GM18508 (cell line): ENCODE data around the gene FOXA1.
"Not testable (repeated sequence)": the region's sequence is repeated elsewhere in the genome, so short reads cannot be mapped to it uniquely, and the experiment has no call there.

ENCODE experiments used
- ATAC-seq: cut with Tn5 transposase; IDR thresholded peaks from one replicate; pipeline ENCODE4 v1.9.1; 2021; ENCODE audit warnings: moderate number of reproducible peaks; ENCODE audit not compliant: insufficient read depth, unreplicated experiment

The FOXA1 gene

DNA sequence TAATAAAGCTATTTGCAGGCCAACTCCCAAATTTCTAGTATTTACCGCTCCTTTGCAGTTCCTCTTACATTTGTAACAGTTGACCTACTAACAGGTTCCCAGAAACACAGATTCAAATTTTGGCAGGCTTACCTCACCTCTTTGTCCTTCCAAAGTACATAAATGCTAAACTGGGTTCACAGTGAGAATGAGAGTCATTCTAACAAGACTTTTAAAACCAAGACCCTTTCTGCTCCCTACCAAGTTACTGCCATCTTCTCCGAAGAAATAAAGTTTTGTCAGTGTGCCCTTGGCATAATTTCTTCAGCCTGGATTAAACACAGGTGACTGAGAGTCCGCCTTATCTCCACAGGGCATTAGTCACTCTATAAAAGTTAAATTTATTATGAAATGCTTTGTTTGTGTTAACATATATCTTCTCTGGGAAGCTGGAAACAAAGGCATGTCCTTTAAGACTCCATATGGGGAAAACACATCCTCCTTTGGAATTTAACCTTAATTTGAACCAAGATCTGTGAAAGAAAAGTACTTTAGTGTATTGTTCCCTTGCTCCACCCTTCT, 28.2 kb downstream of the FOXA1 start:
- ATAC-seq, result no peak

DNA sequence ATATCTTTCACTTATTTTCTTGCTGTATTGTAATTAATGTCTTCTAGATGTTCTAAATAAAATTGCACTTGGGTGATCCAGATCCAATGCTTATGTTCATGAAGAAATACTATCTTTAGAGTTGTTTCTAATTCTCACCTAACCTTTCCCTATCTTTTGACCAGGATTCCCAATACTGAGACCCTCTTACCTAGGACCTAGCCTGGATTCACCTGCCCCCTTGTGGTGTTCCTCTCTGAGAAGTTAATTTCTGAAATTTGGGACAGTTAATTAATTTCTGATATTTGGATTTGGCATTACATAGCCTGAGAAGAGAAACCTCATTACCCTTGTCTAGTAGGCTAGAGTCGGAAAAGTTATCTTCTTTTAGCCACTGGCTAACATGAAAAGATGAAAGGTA, 29.5 kb downstream of the FOXA1 start:
- ATAC-seq, result no peak

DNA sequence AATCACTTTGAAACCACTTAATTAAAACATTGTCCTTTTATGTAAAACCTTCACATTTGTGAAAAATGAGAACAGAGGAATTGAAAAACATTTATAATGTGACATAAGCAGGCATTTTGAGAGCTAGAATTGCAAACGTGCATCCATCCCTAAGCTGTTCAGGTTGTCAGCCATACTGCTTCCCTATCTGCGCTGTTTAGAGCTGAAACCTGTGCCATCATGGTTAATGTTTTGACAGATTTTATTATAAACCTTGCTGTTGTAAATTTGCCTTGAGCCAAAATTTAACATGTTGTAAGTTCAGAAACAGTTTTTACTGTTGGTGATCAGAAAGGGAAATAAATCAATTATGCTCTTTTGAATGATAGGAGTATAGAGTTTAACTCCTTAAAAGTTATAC, 31.9 kb downstream of the FOXA1 start:
- no peak for ATAC-seq

DNA sequence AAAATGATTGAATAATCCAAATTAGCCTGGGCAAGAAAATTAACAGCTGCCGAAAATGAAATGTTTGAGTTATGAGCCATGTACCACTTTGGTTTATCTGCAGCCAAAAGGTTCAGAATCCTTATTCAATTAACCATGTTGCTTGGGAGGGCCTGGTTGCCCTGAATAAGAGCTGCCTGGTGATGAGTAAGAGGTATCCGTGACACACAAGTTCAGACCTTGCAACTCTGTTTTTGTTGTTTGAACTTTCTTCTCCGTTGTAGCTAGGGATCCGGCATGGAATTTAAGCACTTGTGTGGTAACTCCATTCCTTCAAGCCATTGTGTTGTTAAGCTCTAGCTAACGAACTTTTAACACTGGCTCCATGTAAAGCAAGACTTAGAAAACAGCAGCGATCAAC, 35.7 kb downstream of the FOXA1 start:
- ATAC-seq, result no peak

DNA sequence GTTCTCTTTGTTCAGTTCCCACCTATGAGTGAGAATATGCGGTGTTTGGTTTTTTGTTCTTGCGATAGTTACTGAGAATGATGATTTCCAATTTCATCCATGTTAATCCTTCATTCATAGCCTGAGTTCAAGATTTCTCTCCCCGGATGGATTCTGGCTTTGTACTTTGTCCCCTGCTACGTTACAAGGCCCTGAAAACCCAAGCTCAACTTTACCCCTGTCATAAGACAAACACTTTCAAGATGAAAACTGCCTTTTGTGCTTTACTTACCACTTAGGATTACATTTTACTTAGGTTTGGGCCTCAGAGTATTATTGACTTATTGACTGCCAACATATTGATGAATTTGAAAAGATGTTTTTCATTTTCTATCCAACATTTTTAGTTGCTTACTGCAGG, 36.3 kb downstream of the FOXA1 start:
- no peak for ATAC-seq

DNA sequence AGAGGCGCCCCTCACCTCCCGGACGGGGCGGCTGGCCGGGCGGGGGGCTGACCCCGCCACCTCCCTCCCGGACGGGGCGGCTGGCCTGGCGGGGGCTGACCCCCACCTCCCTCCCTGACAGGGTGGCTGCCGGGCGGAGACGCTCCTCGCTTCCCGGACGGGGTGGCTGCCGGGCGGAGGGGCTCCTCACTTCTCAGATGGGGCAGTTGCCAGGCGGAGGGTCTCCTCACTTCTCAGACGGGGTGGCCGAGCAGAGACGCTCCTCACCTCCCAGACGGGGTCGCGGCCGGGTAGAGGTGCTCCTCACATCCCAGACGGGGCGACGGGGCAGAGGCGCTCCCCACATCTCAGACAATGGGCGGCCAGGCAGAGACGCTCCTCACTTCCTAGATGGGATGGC, 39.5 kb downstream of the FOXA1 start:
- ATAC-seq, result not testable (repeated sequence)

DNA sequence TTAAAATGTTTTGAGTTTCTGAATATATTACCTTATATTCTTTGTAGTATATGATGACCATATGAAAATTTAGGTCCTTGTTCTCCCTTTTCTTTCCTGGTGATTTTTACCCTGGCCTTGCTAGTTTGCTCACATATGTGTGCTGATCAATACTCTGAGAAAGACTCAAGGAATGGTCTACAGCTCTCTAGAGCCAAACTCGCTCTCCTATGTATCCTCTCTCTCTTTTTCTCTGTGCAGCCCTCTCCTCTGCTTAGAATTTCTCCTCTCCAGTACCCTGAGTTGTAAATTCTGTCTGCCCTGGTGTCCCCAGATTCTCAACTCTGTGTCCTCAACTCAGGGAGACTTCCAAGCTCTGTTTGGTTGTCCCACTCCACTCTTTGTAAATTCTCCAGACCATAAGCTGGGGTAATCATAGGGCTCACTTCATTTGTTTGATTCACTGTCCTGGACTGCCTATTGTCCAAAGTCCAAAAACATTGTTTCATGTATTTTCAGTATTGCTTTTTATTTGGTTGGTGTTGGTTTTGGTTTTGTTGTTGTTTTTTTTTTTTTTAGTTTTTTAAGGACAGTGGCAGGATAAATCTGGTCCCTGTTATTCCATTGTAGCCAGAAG, 41.0 kb downstream of the FOXA1 start:
- no peak for ATAC-seq

DNA sequence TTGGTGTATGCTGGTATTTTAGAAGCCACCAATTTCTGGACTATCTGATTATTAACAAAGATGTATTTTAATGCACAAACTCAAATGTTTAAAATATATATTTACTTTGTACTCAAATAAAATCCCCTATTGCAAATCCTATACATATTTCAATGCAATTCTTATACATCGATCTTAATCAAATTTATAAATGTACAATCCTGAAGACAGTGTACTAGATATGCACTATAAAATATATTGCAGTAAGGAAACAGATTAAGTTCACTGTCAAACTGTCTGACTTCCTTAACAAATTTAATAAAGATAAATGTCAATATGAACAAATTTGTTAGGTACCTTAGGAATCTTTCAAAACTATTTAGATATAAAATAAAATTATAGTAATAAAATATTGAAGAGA, 43.9 kb downstream of the FOXA1 start:
- no peak for ATAC-seq

DNA sequence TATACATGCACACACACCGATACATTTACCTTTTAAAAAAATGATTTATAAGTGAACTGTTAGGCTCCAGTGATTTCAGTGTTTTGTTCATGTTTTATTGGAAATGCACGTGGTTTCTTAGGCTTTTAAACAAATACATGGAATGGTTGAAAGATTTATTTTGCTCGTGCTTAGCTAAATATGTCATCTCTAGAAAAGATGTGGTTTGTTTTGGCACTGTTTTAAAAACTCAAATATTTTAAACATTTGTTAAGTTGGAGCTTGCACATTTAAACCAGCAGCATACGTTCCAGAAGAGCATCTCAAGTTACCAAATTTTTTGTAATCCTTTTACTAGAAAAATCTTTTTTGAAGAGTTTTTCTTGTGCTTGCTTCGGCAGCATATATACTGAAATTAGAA, 44.5 kb downstream of the FOXA1 start:
- ATAC-seq, result no peak

DNA sequence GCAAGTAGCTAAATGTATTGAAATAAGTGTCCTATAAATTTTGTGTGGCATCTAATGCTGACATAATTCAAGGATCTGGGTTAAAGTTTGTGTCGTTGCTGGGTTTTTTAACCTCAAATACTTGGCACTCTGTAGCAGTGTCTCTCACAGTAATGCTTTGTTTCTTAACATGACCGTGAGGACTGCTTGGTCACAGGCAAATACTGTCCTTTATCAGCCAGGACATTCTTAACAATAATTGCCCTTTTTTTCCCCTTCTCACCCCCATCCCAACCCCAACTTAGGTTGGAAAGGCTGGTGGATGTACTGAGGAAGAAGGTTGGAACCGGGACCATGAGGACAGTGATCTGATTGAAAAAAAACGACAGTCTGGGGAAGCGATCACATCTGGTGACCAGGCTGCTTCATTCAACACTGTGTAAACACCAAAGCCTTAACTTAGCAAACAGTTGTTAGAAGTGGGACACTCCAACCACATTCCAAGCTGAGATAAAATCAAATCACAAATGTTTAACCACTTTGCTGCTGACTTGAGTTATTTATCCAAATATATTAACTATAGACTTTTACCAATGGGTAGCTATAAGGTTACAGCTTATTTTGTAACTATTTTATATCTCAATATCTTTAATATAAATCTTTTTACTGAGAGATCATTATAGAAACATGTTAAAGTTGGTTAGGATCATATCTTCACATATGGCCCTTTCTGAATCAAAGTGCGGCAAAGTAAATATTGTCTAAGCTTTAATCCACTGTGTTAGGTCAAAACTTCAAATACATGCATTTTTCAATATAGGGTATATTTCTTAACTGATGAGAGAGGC, 48.2 kb downstream of the FOXA1 start:
- ATAC-seq, result no peak

DNA sequence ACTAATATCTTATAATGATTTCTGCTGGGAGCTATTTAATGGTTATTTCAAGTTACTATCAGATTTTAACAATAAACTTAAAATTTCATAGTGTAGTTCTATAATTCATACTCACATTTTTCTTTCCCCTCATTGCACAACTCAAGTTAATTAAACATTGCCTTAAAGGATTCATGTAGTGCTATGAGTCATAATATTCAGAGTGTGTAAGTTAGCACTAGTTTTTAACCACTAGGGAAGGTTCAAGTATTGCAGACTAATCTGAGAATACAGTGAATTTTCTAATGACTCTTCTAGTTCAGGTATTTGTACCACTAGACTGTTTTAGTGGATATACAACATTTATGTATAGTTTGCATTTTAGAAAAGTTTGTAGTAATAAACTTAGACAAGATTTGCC, 49.9 kb downstream of the FOXA1 start:
- no peak for ATAC-seq

DNA sequence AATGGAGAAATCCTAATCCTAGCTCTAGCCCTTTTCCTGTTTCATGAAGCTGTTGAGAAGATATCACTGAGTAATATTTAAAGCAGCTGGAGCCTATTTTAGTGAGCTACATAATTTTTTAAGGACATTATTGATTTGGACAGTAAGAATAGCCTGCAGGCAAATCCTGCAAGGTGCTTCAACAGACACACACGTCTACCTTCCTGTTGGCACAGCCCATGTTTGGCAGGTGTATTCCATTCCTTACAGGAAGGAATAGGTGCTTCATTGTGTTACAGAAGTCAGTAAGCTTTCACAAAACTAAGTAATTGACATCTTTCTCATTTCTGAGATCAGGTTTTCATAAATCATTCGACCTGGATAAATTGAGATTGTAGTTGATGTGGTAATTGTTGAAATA, 50.6 kb downstream of the FOXA1 start:
- no peak for ATAC-seq

DNA sequence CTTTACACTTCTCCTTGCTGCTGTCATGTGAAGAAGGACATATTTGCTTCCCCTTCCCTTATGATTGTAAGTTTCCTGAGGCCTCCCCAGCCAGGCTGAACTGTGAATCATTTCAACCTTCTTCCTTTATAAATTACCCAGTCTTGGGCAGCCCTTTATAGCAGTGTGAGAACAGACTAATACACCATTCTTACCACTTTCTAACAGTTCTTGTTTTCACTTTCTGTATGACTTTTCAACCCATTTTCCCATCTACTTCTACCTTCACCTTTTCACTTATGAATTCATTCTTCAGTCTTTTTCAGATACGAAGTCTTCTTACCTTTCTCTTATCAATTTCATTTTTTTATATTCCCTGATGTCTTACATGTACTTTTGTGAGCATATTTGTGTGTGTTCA, 55.1 kb downstream of the FOXA1 start:
- ATAC-seq, result no peak
